Fibroblast of the conjunctiva (primary cell): Measurements from ENCODE around the gene LDLRAD4.

Experiments
- DNase-seq: peaks from one replicate; pipeline ENCODE4 v3.0.0-alpha.2; 2010; ENCODE audit warnings: low read depth

Gene LDLRAD4

GRCh38 chr18:13430663-13431062, 212.1 kb downstream of the LDLRAD4 start:
- DNase-seq, result no peak

GRCh38 chr18:13431886-13432285, 213.3 kb downstream of the LDLRAD4 start:
- DNase-seq, result no peak

GRCh38 chr18:13433125-13433524, 214.6 kb downstream of the LDLRAD4 start:
- no peak for DNase-seq

GRCh38 chr18:13433685-13434084, 215.1 kb downstream of the LDLRAD4 start:
- no peak for DNase-seq

DNA sequence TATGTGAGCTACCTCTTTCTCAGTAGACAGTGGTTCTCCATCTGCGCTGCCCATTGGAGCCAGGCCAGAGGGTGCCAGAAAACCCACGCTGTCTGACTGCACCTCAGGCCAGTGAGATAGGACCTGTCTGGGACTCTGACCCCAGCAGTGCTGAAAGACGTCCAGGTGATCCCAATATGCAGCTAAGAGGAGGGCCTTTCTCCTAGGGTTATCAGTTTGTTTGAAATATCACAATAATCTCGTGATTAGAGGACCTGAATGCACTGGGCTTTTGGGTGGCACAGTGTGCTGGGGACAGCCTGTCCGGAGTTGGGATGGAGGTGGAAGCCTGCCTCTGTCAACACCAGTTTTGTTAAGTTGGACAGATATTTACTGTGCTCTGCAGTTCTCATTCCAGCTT, 216.3 kb downstream of the LDLRAD4 start:
- no peak for DNase-seq

DNA sequence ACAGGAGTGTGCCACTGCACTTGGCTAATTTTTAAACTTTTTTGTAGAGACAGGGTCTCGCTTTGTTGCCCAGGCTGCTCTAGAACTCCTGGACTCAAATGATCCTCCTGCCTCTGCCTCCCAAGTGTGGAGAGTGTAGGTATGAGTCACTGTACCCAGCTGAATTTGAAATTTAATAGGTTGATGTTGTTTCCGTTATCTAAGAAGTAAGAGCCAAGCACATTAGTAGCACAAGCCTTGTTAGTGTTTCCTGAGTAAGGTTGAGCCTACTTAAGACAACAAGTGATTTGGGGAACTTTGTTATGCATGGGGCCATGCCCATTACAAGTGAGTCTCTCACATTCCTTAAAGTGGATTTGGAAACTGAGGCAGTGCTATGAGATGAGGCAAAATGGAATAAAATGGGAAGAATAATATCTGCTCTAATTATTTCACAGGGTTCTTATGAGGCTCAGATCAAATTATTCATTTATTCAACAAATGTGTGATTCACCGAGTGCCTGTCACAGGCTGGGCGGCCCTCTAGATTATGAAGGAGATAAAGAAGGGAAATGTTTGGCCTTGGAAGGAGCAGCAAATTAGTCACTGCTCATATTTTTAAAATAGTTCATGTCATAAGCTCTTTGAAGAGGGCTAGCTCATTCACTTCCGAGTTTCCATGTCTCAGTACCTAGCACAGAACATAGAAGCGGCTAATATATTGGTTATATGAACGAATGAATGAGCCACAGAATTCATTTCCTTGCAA, 217.2 kb downstream of the LDLRAD4 start:
- DNase-seq, result no peak

DNA sequence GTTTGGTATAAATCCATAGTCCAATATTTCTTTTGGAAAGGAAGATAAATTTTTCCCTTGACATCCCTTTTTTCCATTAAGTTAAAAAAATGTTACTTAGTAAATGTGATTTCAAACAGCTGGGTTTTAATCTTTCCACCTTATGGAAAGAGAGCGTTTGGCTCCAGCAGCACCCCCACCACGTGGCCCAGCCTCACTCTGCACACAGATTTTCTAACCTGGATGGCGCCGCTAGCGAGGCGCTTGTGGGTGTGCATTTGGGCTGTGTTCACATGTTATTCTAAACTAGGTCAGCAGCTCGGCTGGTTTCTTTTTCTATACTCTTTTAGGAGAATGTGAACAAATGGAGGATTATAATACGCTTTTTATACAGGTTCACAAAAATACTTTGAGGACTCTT, 218.0 kb downstream of the LDLRAD4 start:
- no peak for DNase-seq

DNA sequence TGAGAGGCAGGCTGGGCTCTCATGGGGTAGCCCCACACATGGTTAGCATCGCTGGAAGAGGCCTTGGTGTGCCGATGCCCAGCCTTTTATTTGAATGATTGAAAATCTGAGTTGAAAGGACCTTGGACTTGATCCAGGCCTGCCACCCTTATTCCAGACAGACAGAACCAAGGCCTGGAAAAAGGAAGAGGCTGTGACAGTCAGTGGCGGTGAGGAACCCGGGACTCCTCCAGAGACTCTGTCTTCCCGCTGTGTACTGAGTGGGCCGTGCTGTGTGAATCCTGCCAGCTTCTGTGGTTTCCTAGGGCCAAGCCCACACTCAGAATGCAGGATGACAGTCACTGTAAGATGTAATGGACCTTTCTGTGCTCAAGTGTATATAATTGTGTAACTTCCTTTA, 218.5 kb downstream of the LDLRAD4 start:
- no peak for DNase-seq

DNA sequence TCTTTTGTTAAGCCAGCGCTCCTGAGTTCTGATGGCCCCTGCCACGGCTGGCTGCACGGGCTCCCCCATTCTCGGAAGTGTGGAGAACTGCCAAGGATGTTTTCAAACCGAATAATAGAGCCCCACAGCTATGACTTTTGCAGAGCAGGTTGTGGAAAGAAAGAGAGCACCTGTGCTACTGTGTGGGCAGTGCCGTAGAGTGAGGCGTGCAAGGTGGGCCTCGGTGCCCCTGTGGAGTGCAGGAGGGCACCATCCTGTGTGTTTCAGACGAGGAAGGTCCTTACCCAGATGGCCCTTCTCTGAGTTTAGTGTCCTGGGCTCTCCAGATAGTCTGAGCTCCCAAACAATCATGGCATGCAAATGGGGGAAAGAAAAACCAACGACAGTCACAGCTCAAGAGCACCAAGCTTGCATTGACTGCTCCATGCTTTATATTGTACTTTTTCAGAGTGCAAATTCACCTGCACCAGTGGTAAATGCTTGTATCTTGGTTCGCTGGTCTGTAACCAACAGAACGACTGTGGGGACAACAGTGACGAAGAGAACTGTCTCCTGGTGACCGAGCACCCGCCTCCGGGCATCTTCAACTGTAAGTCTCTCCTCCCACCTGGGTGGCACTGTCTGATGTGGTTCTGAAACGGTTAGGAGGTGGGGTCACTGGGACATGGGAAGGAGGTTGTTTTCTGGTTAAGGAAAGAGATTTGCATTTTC, 219.4 kb downstream of the LDLRAD4 start:
- DNase-seq, result no peak

DNA sequence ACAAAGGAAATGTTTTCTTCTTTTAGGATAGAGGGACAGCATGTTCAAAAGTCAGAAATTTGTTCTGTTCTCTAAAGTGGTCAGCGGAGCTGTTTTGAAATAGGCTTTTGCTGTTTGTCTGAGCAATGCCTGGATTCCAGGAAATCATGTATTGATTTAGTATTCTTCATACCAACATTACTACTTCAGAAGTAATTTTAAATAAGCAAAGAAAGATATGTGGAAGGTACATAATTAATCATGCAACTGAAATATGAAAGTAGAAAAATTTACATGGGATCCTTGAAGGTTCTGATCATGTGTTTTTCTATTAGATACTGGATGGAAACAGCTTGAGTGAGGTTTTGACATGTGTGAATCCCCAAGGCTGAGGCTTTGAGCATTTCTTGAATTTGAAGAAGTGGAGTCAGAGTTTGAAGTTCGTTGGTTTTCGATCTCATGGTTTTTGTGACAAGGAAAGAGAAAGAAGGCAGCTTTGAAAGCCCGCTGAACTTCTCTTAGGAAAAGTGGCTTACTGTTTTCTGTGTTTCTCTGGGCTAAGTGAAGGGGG, 220.0 kb downstream of the LDLRAD4 start:
- DNase-seq, result no peak

- no peak for DNase-seq
Observed at GRCh38 chr18:13439461-13439860, 220.9 kb downstream of the LDLRAD4 start.

DNA sequence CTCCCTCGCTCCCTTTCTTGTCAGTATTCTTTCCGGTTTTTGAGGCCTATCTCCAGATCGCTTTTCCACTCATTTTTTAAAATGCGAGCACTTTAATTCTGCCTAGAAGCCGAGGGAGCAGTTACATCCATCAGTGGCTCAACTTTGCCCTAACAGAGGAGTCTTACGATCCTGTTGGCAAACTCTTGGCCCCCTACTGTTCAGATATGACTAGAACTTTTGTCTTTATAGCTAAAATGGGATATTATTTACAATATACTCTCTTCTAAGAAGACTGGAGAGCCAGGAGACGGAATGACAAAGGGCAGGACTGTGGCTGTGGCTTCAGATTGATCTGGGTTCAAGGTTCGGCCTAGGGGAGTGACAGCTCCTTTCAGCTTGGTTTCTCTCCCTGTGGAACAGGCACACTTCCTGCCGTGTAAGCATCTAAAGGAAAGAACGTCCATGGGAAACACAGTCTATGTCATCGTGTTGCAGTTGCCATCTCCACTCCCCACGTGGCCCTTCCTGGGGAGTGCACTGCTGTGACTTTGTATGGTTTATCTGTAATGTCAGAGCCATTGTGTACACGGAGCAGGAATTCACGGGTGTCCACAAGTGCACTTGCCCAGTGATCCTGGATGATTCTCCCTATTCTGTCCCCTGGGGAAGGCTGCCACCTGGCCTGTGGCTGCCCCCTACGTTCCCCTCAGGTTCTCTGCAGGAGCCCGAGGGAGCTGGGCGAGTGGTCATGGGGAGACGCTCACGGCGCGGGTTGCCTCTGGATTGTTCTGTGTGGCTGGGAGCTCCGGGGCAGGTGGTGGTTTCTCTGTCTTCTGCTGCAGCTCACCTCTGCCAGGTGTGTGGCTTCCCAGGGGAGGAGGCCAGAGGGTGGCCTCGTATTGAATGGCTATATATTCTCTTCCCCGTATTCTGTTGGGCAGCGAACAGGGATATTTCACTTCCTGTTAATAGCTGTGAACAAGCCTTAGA, 222.0 kb downstream of the LDLRAD4 start:
- no peak for DNase-seq

GRCh38 chr18:13441736-13442135, 223.2 kb downstream of the LDLRAD4 start:
- no peak for DNase-seq

DNA sequence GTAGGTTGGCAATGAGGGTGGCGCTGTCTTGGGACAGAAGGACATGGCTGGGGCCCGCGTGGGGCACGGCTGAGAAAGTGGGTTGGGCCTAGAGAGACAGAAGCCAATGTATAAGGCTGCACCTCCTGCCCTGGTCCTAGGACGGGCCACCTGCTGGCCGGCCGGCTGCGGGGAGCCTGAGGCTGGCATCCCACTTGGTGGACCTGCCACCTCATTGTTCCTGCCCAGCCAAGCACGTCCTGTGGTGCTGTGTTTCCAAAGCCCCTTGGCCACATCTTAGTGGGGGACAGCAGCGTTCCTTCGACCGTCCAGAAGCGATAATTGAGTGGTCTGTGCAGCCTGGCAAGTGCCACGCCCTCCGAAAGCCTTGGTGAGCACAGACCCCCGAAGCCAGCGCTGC, 223.9 kb downstream of the LDLRAD4 start:
- DNase-seq, result no peak

GRCh38 chr18:13443552-13443951, 225.0 kb downstream of the LDLRAD4 start:
- no peak for DNase-seq

DNA sequence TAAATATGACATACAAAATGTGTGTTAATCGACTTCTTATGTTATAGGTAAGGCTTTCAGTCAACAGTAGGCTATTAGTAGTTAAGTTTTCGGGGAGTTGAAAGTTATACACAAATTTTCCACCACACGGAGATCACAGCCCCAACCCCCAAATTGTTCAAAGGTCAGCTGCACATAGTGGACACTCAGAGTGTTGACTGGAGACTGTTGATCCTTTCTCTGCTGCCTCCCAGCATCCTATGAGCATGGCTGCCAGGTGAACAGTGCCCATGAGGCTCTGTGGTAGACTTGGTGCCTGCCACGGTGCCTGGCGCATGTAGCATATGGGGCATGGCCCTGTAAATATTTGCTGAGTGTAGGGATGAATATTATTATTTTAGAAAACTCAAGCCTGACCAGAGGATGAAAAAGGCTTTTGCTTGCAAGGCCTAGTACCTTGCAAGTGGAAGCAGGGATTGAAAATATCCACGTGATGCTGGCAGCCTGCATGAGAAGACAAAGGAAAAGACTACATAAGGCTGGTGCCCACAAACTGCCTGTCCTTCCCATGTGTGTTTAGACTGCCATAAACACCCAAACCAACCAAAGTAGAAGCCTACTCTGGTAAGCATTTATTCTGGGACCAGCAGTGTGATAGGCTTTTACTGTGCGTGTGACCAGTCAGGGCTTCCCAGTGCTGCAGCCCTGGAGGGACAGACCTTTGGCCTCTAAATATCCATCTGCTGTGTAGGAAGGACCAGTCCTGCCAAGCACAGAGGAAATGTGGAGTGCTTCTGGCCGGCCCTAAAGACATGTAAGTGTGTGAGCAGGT, 226.1 kb downstream of the LDLRAD4 start:
- DNase-seq, result no peak

- no peak for DNase-seq
Observed at GRCh38 chr18:13445241-13445897, 226.8 kb downstream of the LDLRAD4 start.

DNA sequence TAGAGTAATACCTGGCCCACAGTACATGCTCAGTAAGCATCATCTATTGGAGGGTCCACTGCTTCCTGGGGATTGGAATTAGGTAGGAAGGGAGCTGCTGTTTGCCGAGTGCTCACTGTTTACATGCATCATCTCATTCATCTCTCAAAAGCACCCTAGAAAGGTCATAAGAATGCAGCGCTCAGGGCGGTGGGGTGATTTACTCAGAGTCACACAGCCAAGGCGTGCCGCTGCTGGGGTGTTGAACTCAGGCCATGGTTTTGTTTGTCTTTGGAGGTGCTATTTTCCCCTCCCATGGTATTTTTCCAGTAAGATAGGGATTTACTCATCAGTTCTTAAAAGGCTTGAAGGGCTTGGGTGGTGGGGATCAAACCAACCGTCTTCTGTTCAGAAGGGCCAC, 227.5 kb downstream of the LDLRAD4 start:
- DNase-seq, result no peak

GRCh38 chr18:13446610-13447461, 228.3 kb downstream of the LDLRAD4 start:
- no peak for DNase-seq
